Measurements from ENCODE around the gene TOP1.

The TOP1 gene

DNA sequence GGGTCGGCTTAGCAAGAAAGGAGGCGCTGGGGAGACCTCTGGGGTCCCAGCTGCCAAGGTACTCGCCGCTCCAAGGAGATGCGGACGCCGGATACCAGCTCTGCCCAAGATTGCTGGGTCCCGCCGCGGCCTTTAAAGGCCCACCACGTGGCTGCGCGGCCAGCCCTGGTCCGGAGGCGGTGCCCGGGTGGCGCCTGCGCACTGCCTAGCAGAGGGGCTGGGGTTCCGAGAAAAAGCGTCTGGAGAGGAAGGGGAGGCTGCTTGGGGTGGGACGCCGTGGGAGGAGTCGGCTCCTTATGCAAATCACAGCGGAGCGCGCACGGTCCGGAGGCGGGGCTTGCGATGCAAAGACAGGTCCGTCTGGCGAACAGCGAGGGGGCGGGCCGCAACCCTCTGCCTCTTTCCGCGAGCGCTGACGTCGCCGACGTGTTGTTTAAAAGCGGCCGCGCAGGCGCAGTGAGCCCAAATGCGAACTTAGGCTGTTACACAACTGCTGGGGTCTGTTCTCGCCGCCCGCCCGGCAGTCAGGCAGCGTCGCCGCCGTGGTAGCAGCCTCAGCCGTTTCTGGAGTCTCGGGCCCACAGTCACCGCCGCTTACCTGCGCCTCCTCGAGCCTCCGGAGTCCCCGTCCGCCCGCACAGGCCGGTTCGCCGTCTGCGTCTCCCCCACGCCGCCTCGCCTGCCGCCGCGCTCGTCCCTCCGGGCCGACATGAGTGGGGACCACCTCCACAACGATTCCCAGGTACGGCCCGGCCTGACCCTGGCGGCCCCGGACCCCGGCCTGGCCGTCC is at the start of gene TOP1:
TOP1 (plus strand) TSS at position 464 of the 791 bp plus-strand sequence; CDS start at position 710, 246 bp downstream.
- peak; percentile 99 for DNase-seq (ENCODE audit: extremely low spot score)
- ChIA-PET POLR2A (interaction anchor here (0.6 to 1.6 kb wide), 12 partner anchors 10 to 47 kb away, joined by 3 to 7 read pairs (median 4); no protein-coding TSS in a partner anchor), CTCF (no interaction called here)
- TF ChIP-seq HDGF (IDR thresholded peaks at IDR 0.05; ENCODE audit: borderline replicate concordance): peak; percentile 99; the same call in 1 of the 2 replicates
- peak; percentile 92 for TF ChIP-seq L3MBTL2 (conservative IDR thresholded peaks at IDR 0.05)
- TF ChIP-seq ELF4 (IDR thresholded peaks at IDR 0.05): no peak; the same call in 1 of the 2 replicates
- no peak for TF ChIP-seq PKNOX1 (IDR thresholded peaks at IDR 0.05)

DNA sequence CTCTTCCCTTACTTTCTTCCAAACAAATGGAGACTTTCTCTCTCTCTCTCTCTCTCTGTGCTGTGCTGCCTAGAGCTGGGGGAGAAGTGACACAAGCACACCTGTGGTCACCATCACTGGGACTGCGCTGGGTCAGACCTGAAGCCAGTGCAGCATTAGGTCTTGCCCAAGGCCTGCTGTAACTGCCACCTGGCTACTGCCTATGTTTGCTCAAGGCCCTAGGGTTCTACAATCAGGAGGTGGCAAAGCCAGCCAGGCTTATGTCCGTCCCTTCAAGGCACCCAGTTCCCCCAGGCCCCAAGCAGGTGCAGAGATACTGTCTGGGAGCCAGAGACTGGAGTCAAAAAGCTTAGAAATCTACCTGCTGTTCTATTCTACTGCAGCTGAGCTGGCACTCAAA is 49.4 kb upstream of the TOP1 start:
- TF ChIP-seq L3MBTL2 (conservative IDR thresholded peaks at IDR 0.05) (no peak), ARNT (IDR thresholded peaks at IDR 0.05) (no peak), TARDBP (IDR thresholded peaks at IDR 0.05) (no peak), HDGF (IDR thresholded peaks at IDR 0.05; ENCODE audit: borderline replicate concordance) (no peak), SUZ12 (IDR thresholded peaks at IDR 0.05) (no peak), ELF4 (IDR thresholded peaks at IDR 0.05) (no peak), FOXM1 (IDR thresholded peaks at IDR 0.05; ENCODE audit: borderline replicate concordance) (no peak), NFRKB (IDR thresholded peaks at IDR 0.05) (no peak), FOXA1 (IDR thresholded peaks at IDR 0.05) (no peak), ZNF384 (IDR thresholded peaks at IDR 0.05) (no peak), LEF1 (IDR thresholded peaks at IDR 0.05; ENCODE audit: borderline replicate concordance) (no peak), CTBP1 (IDR thresholded peaks at IDR 0.05; ENCODE audit: borderline replicate concordance) (no peak), FOXK2 (IDR thresholded peaks at IDR 0.05) (no peak), BHLHE40 (IDR thresholded peaks at IDR 0.05; ENCODE audit: borderline replicate concordance) (no peak), SP1 (IDR thresholded peaks at IDR 0.05) (no peak), PKNOX1 (IDR thresholded peaks at IDR 0.05) (no peak)
- DNase-seq (ENCODE audit: extremely low spot score): no peak
- ChIA-PET POLR2A (no interaction called here), CTCF (no interaction called here)

DNA sequence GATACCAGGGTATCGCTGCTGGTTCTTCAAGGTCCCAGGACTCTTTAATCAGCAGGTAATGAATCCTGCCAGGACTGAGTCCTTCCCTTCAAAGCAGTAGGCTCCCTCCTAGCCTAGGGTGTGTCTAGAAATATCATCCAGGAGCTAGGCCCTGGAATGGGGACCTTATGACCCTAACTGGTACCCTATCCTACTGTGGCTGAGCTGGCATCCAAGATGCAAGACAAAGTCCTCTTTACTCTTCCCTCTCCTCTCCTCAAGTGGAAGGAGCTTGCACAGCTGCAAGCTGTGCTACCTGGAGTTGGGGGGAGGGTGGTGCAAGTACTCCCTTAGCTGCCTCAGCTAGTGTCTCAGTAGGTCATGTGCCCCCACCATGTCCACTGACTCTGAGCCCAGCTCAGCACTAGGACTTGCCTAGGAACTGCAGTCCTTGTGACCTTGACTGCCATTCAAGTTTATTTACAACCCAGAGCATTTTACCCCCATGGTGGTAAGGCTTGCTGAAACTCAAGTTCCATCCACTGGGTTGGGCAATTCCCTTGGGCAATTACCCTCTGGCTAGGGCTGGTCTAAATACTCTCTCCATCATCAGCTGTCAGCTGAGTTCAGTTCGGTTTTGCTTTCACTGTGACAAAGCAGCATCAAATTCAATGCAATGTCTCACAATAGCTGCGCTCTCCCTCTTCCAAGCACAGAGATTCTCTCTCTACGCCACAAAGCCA is 48.4 kb upstream of the TOP1 start:
- ChIA-PET CTCF (no interaction called here), POLR2A (no interaction called here)
- TF ChIP-seq ZNF384 (IDR thresholded peaks at IDR 0.05) (no peak), L3MBTL2 (conservative IDR thresholded peaks at IDR 0.05) (no peak), SP1 (IDR thresholded peaks at IDR 0.05) (no peak), PKNOX1 (IDR thresholded peaks at IDR 0.05) (no peak), FOXM1 (IDR thresholded peaks at IDR 0.05; ENCODE audit: borderline replicate concordance) (no peak), ARNT (IDR thresholded peaks at IDR 0.05) (no peak)
- no peak for DNase-seq (ENCODE audit: extremely low spot score)

DNA sequence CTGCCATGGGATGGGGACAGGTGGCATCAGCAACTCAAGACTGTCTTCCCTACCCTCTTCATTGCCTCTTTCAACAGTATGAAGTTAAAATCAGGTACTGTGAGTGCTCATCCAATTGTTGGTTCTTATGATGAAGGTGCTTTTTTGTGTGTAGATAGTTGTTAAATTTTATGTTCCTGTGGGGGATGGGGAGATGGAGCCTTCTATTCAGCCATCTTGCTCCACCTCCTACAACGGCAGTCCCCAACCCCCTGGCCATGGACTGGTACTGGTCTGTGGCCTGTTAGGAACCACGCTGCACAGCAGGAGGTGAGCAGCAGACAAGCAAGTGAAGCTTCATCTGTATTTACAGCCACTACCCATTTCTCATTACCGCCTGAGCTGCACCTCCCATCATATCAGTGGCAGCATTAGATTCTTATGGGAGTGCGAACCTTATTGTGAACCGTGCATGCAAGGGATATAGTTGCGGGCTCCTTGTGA is 47.8 kb upstream of the TOP1 start:
- ChIA-PET CTCF (no interaction called here), POLR2A (no interaction called here)
- no peak for DNase-seq (ENCODE audit: extremely low spot score)
- TF ChIP-seq CTBP1 (IDR thresholded peaks at IDR 0.05; ENCODE audit: borderline replicate concordance) (no peak), LEF1 (IDR thresholded peaks at IDR 0.05; ENCODE audit: borderline replicate concordance) (no peak), L3MBTL2 (conservative IDR thresholded peaks at IDR 0.05) (no peak), NFRKB (IDR thresholded peaks at IDR 0.05) (no peak), FOXK2 (IDR thresholded peaks at IDR 0.05) (no peak), ZNF384 (IDR thresholded peaks at IDR 0.05) (no peak), HDGF (IDR thresholded peaks at IDR 0.05; ENCODE audit: borderline replicate concordance) (no peak)

GRCh38 chr20:40982415-40983145 is 46.0 kb upstream of the TOP1 start:
- ChIA-PET POLR2A (no interaction called here), CTCF (interaction anchor here (0.7 kb wide), 1 partner anchor 112 kb away, joined by 3 read pairs; no protein-coding TSS in a partner anchor)
- TF ChIP-seq FOXM1 (IDR thresholded peaks at IDR 0.05; ENCODE audit: borderline replicate concordance) (no peak), FOXA1 (IDR thresholded peaks at IDR 0.05) (no peak), FOXK2 (IDR thresholded peaks at IDR 0.05) (no peak), TARDBP (IDR thresholded peaks at IDR 0.05) (no peak), LEF1 (IDR thresholded peaks at IDR 0.05; ENCODE audit: borderline replicate concordance) (no peak), ARNT (IDR thresholded peaks at IDR 0.05) (no peak), CTBP1 (IDR thresholded peaks at IDR 0.05; ENCODE audit: borderline replicate concordance) (no peak), BHLHE40 (IDR thresholded peaks at IDR 0.05; ENCODE audit: borderline replicate concordance) (no peak), ELF4 (IDR thresholded peaks at IDR 0.05) (no peak), NFRKB (IDR thresholded peaks at IDR 0.05) (no peak), SP1 (IDR thresholded peaks at IDR 0.05) (no peak), HDGF (IDR thresholded peaks at IDR 0.05; ENCODE audit: borderline replicate concordance) (no peak), ZNF384 (IDR thresholded peaks at IDR 0.05) (no peak), PKNOX1 (IDR thresholded peaks at IDR 0.05) (no peak), L3MBTL2 (conservative IDR thresholded peaks at IDR 0.05) (no peak), SUZ12 (IDR thresholded peaks at IDR 0.05) (no peak)
- no peak for DNase-seq (ENCODE audit: extremely low spot score)
